PC-9 (cell line): Measurements from ENCODE around the gene SPSB3.

Experiments
- CTCF ChIP-seq: fragments of 200-600 bp; sonication (generic); conservative IDR thresholded peaks from 2 replicates; pipeline ENCODE4 v1.6.1; 2017; ENCODE audit warnings: mixed run types, antibody characterized with exemption, mild to moderate bottlenecking, moderate library complexity
- EZH2 ChIP-seq: fragments of 200-600 bp; sonication (generic); IDR thresholded peaks from 2 replicates; pipeline ENCODE4 v1.8.0; 2017; ENCODE audit warnings: antibody characterized with exemption, low read depth

GRCh38 chr16:1769402-1770300 is 12.7 kb downstream of the SPSB3 start:
- no peak for TF ChIP-seq CTCF
- TF ChIP-seq EZH2: no peak
